Breast epithelium (tissue), 4 donors: ENCODE data around the gene POMT1. TPM values are rescaled to one million over a fixed set of nuclear protein-coding genes. Genes with fewer than 3 reads are reported as not detected.
A peak's percentile ranks its signal among the peaks of the same experiment; 100 is the strongest.

Source experiments
- DNase-seq, 2 donors: peaks; one replicate each; pipeline ENCODE4 v3.0.0-alpha.2; 2019; ENCODE audit warnings: low spot score in 2 of 2
- H3K27ac ChIP-seq, 2 donors: fragments of 200-600 bp; sonication (generic) in 1 of 2; one replicate each; pipeline ENCODE4 v1.5.1; 2016 to 2019; ENCODE audit warnings: mild to moderate bottlenecking in 1 of 2
- H3K27me3 ChIP-seq, 2 donors: fragments of 200-600 bp; sonication (generic) in 1 of 2; one replicate each; pipeline versions ENCODE4 v1.5.1 to v1.6.0; 2017 to 2019; ENCODE audit warnings: control low read depth in 1 of 2, mild to moderate bottlenecking in 1 of 2
- H3K36me3 ChIP-seq: fragments of 200-600 bp; one replicate; pipeline ENCODE4 v1.5.1; 2019
- H3K4me1 ChIP-seq, 2 donors: fragments of 200-600 bp; sonication (generic); one replicate each; pipeline ENCODE4 v1.5.1; 2016 to 2019; ENCODE audit warnings: control low read depth in 1 of 2
- H3K4me3 ChIP-seq, 3 donors: fragments of 200-600 bp; sonication (generic); 1 replicate in 2 of 3; 2 replicates in 1 of 3; pipeline ENCODE4 v1.5.1; 2016 to 2019; ENCODE audit warnings: mild to moderate bottlenecking in 3 of 3, moderate library complexity in 2 of 3
- H3K9me3 ChIP-seq, 2 donors: fragments of 200-600 bp; sonication (generic) in 1 of 2; one replicate each; pipeline ENCODE4 v1.5.1; 2016 to 2019; ENCODE audit warnings: control low read depth in 1 of 2
- CTCF ChIP-seq, 3 donors: fragments of 450-650 bp; IDR thresholded peaks; one replicate each; pipeline ENCODE4 v1.5.1; 2016 to 2017; ENCODE audit warnings: antibody characterized with exemption in 3 of 3, mild to moderate bottlenecking in 3 of 3, moderate library complexity in 3 of 3
- POLR2A ChIP-seq: fragments of 450-650 bp; IDR thresholded peaks from one replicate; pipeline ENCODE4 v1.6.1; 2016; ENCODE audit warnings: antibody characterized with exemption, mild to moderate bottlenecking, moderate library complexity
- POLR2AphosphoS5 ChIP-seq, 3 donors: sonication (generic); formaldehyde crosslinking; IDR thresholded peaks; one replicate each; pipeline ENCODE4 v1.6.1; 2017; ENCODE audit warnings: antibody characterized with exemption in 3 of 3
- intact Hi-C: fragments of 100-400 bp; cut with DNase I; formaldehyde crosslinking; loops from one replicate; pipeline ENCODE4 v1.15.1; 2023; ENCODE audit warnings: low total_unique reads
- total RNA-seq, 3 donors: library from RNA; depleted of rRNA; stranded (reverse); fragments of >200 nt; gene quantifications; one replicate each; pipeline ENCODE4 v1.1.0, GENCODE V29; 2016

The POMT1 gene
- total RNA-seq, 3 donors from 2014 or later = 26.5 to 45.7 (median 26.6) TPM

GRCh38 chr9:131484051-131484445, 18.7 kb upstream of the POMT1 start:
- no peak for DNase-seq
- Histone ChIP-seq H3K27me3 (no peaks in the 10 kb centered on the region), H3K9me3 (no peaks in the 10 kb centered on the region), H3K4me1 (peaks cover 2 to 22% of the 10 kb centered on the region in 2 donors), H3K4me3 (no peak overlapping the region), H3K27ac (peak overlapping the region; percentile 84 to 85), H3K36me3 (peaks cover 16% of the 10 kb centered on the region)
- intact Hi-C loops = no loop called here
- no peak for TF ChIP-seq CTCF (IDR thresholded peaks at IDR 0.05)
- TF ChIP-seq POLR2A = no peak
- no peak for TF ChIP-seq POLR2AphosphoS5 (IDR thresholded peaks at IDR 0.05)

- peaks cover 2 to 22% of the 10 kb centered on the region in 2 donors for H3K4me1 ChIP-seq
- H3K27ac ChIP-seq = peak overlapping the region; percentile 84 to 85
- TF ChIP-seq POLR2A = no peak
- no peak for TF ChIP-seq CTCF (IDR thresholded peaks at IDR 0.05)
- TF ChIP-seq POLR2AphosphoS5 (IDR thresholded peaks at IDR 0.05) = no peak
- intact Hi-C loops = no loop called here
- no peak for DNase-seq
- H3K27me3 ChIP-seq = no peaks in the 10 kb centered on the region
- H3K36me3 ChIP-seq = peaks cover 20% of the 10 kb centered on the region
- no peak overlapping the region for H3K4me3 ChIP-seq
- no peaks in the 10 kb centered on the region for H3K9me3 ChIP-seq
Measured at GRCh38 chr9:131484560-131485185, 18.0 kb upstream of the POMT1 start.

GRCh38 chr9:131485206-131485605, 17.5 kb upstream of the POMT1 start:
- DNase-seq = no peak

GRCh38 chr9:131485728-131486422, 16.8 kb upstream of the POMT1 start:
- intact Hi-C loops = no loop called here
- Histone ChIP-seq H3K27me3 (no peaks in the 10 kb centered on the region), H3K36me3 (peaks cover 28% of the 10 kb centered on the region), H3K4me3 (no peak overlapping the region), H3K9me3 (no peaks in the 10 kb centered on the region), H3K4me1 (peaks cover 2 to 22% of the 10 kb centered on the region in 2 donors), H3K27ac (peak overlapping the region; percentile 84 to 85)
- no peak for DNase-seq
- TF ChIP-seq POLR2AphosphoS5 (IDR thresholded peaks at IDR 0.05) = no peak
- no peak for TF ChIP-seq POLR2A
- no peak for TF ChIP-seq CTCF (IDR thresholded peaks at IDR 0.05)

More at GRCh38 chr9:131485206-131485605, 17.5 kb upstream of the POMT1 start:
- H3K36me3 ChIP-seq = peaks cover 25% of the 10 kb centered on the region
- H3K4me3 ChIP-seq = no peak overlapping the region
- no peaks in the 10 kb centered on the region for H3K27me3 ChIP-seq
- peak overlapping the region; percentile 84 to 85 for H3K27ac ChIP-seq
- peaks cover 2 to 22% of the 10 kb centered on the region in 2 donors for H3K4me1 ChIP-seq
- no peak for TF ChIP-seq POLR2AphosphoS5 (IDR thresholded peaks at IDR 0.05)
- no peak for TF ChIP-seq POLR2A
- TF ChIP-seq CTCF (IDR thresholded peaks at IDR 0.05) = no peak
- intact Hi-C loops = no loop called here
- H3K9me3 ChIP-seq = no peaks in the 10 kb centered on the region

GRCh38 chr9:131487001-131487400, 15.7 kb upstream of the POMT1 start:
- H3K27ac ChIP-seq = peak overlapping the region; percentile 82 to 84
- no peak for TF ChIP-seq POLR2AphosphoS5 (IDR thresholded peaks at IDR 0.05)
- TF ChIP-seq CTCF (IDR thresholded peaks at IDR 0.05) = no peak
- no peak for TF ChIP-seq POLR2A
- H3K4me3 ChIP-seq = no peak overlapping the region
- intact Hi-C loops = no loop called here
- H3K9me3 ChIP-seq = no peaks in the 10 kb centered on the region
- no peak for DNase-seq
- no peaks in the 10 kb centered on the region for H3K27me3 ChIP-seq
- peaks cover 0 to 22% of the 10 kb centered on the region in 2 donors for H3K4me1 ChIP-seq
- peaks cover 28% of the 10 kb centered on the region for H3K36me3 ChIP-seq
